Astrocyte (in vitro differentiated cells and primary cell): ENCODE data around the gene MDN1.

Experiments used
- CTCF ChIP-seq: IDR thresholded peaks from 2 replicates; pipeline ENCODE4 v1.5.1; 2011; ENCODE audit warnings: low read depth, mild to moderate bottlenecking, inconsistent platforms, low read length, moderate library complexity; ENCODE audit not compliant: insufficient read depth
- EZH2 ChIP-seq: IDR thresholded peaks from 2 replicates; pipeline ENCODE4 v1.6.1; 2012; ENCODE audit warnings: mild to moderate bottlenecking, low read length, inconsistent platforms; ENCODE audit not compliant: insufficient read depth

- TF ChIP-seq CTCF = no peak
- no peak for TF ChIP-seq EZH2
These were observed 123.9 kb downstream of the MDN1 start for GRCh38 chr6:89695667-89696066.
